Pancreas (tissue), 10 donors: ENCODE results near the gene CEACAM3. TPM values are rescaled to one million over a fixed set of nuclear protein-coding genes. Genes with fewer than 3 reads are reported as not detected.
"Not testable (repeated sequence)": the region's sequence is repeated elsewhere in the genome, so short reads cannot be mapped to it uniquely, and the experiment has no call there.

Source experiments
- ATAC-seq, 4 donors: fragments of 200-7000 bp; cut with Tn5 transposase; one replicate each; pipeline versions ENCODE4 v1.8.0 to v1.9.1; 2020; ENCODE audit warnings: mild to moderate bottlenecking in 4 of 4, moderate library complexity in 4 of 4
- DNase-seq, 6 donors: peaks; one replicate each; pipeline ENCODE4 v3.0.0-alpha.2; 2020
- FAIRE-seq: peaks from 2 replicates; lab custom pipeline; 2012; peaks lifted over from hg19 to GRCh38; lab: Jason Lieb, UNC
- H3K27ac ChIP-seq, 4 donors: fragments of 200-600 bp; sonication (generic); 1 replicate in 3 of 4; 2 replicates in 1 of 4; pipeline versions ENCODE4 v1.5.0 to v1.8.0; 2020
- H3K27me3 ChIP-seq, 4 donors: fragments of 200-600 bp; one replicate each; pipeline ENCODE4 v1.8.0; 2021
- H3K36me3 ChIP-seq, 3 donors: fragments of 200-600 bp; sonication (generic) in 1 of 3; one replicate each; pipeline versions ENCODE4 v1.5.0 to v1.8.0; 2020 to 2021
- H3K4me1 ChIP-seq, 3 donors: fragments of 200-600 bp; one replicate each; pipeline ENCODE4 v1.8.0; 2021
- H3K4me3 ChIP-seq, 4 donors: fragments of 200-600 bp; sonication (generic) in 2 of 4; one replicate each; pipeline versions ENCODE4 v1.5.0 to v1.8.0; 2020 to 2021
- H3K9me3 ChIP-seq, 4 donors: fragments of 200-600 bp; one replicate each; pipeline ENCODE4 v1.8.0; 2021
- CTCF ChIP-seq, 4 donors: fragments of 200-600 bp; sonication (generic) in 3 of 4; IDR thresholded peaks; one replicate each; pipeline versions ENCODE4 v1.5.0 to v1.8.0; 2021; ENCODE audit warnings: antibody characterized with exemption in 4 of 4
- WGBS, 2 donors: extraction: QIAGEN DNeasy Blood & Tissue Kit; methylation state at CpG; one replicate each; pipeline ENCODE4 v1.1.7; 2013; 5-methylcytosine and 5-hydroxymethylcytosine counted together
- intact Hi-C, 3 donors: fragments of 100-400 bp; cut with DNase I; formaldehyde crosslinking; loops; one replicate each; pipeline versions ENCODE4 v1.11.1 to v1.14.2; 2022
- polyA plus RNA-seq, 2 donors: library from polyadenylated mRNA; stranded (reverse); fragments of 200-250 nt; gene quantifications; one replicate each; pipeline ENCODE4 v1.2.3, GENCODE V29; 2013
- total RNA-seq, 6 donors: library from RNA; stranded (reverse); fragmentation: NEBNext Ultra II Directional in 4 of 6; extraction: Animal tissue kit (Norgen Biotek cat#: 25700) in 4 of 6; gene quantifications; one replicate each; pipeline versions ENCODE4 v1.2.1 to v1.2.4, GENCODE V29; 2021 to 2023
- donor health status: healthy with polysubstance abuse.
- donor health status: DM: no; HTN: no; CAD: no; lungs with moderate emphysema.
- donor health status: DM: no; HTN: no; CAD: no.
- donor health status: control.
- donor health status: control.
- donor health status: Bipolar disorder and iron deficiency.
- donor health status: DM: yes; HTN: yes; CAD: no.
- donor health status: DM: no; HTN: no; CAD: no.
- donor health status: DM: no; HTN: no; CAD: no.
- donor health status: DM: yes; HTN: yes; CAD: no.

The CEACAM3 gene
- total and polyA plus RNA-seq, 8 donors: 0.41 to 0.61 TPM; not detected in 6

- Histone ChIP-seq H3K9me3 (no peaks in the 10 kb centered on the region), H3K36me3 (no peaks in the 10 kb centered on the region), H3K27ac (no peak overlapping the region), H3K4me3 (no peak overlapping the region), H3K4me1 (peaks cover 0 to 7% (median 0%) of the 10 kb centered on the region in 3 donors), H3K27me3 (peaks cover 0 to 9% (median 1%) of the 10 kb centered on the region in 4 donors)
- ATAC-seq (no peak), FAIRE-seq (no peak), DNase-seq (no peak)
- 58 to 62% methylated on average over 3 of the region's 3 CpGs for WGBS, 2 donors
- TF ChIP-seq CTCF (IDR thresholded peaks at IDR 0.05): no peak
- intact Hi-C loops: no loop called here
Measured at GRCh38 chr19:41784312-41784711, 12.1 kb upstream of the CEACAM3 start.

GRCh38 chr19:41784743-41785142, 11.6 kb upstream of the CEACAM3 start:
- DNase-seq (no peak), ATAC-seq (no peak), FAIRE-seq (no peak)
- intact Hi-C loops: no loop called here
- Histone ChIP-seq H3K4me1 (peaks cover 0 to 7% (median 0%) of the 10 kb centered on the region in 3 donors), H3K9me3 (no peaks in the 10 kb centered on the region), H3K4me3 (no peak overlapping the region), H3K27me3 (peaks cover 0 to 9% (median 1%) of the 10 kb centered on the region in 4 donors), H3K36me3 (no peaks in the 10 kb centered on the region), H3K27ac (no peak overlapping the region)
- TF ChIP-seq CTCF (IDR thresholded peaks at IDR 0.05): no peak
- 30 to 40% methylated on average over 4 of the region's 4 CpGs for WGBS, 2 donors

- no peak overlapping the region for H3K27ac ChIP-seq
- H3K27me3 ChIP-seq: peaks cover 0 to 9% (median 1%) of the 10 kb centered on the region in 4 donors
- H3K4me3 ChIP-seq: no peak overlapping the region
- no peaks in the 10 kb centered on the region for H3K36me3 ChIP-seq
- peak in 5 of 6 donors; percentile 38 to 64 (median 45) for DNase-seq
- 2% methylated on average over 10 of the region's 10 CpGs for WGBS, 2 donors
- intact Hi-C loops: no loop called here
- no peak for FAIRE-seq
- TF ChIP-seq CTCF (IDR thresholded peaks at IDR 0.05): peak; percentile 56 to 73 (median 62)
- peaks cover 0 to 7% (median 0%) of the 10 kb centered on the region in 3 donors for H3K4me1 ChIP-seq
- H3K9me3 ChIP-seq: no peaks in the 10 kb centered on the region
- peak; percentile 82 to 96 (median 96) for ATAC-seq
Measured at GRCh38 chr19:41785653-41786052, 10.7 kb upstream of the CEACAM3 start.

- peaks cover 0 to 8% (median under 1%) of the 10 kb centered on the region in 4 donors for H3K27me3 ChIP-seq
- no peak overlapping the region for H3K4me3 ChIP-seq
- H3K36me3 ChIP-seq: no peaks in the 10 kb centered on the region
- no peak for FAIRE-seq
- peaks cover 0 to 7% (median 0%) of the 10 kb centered on the region in 3 donors for H3K4me1 ChIP-seq
- intact Hi-C loops: no loop called here
- no peak for DNase-seq
- no peaks in the 10 kb centered on the region for H3K9me3 ChIP-seq
- ATAC-seq: no peak
- no peak overlapping the region for H3K27ac ChIP-seq
- 33 to 45% methylated on average over 7 of the region's 7 CpGs for WGBS, 2 donors
- no peak for TF ChIP-seq CTCF (IDR thresholded peaks at IDR 0.05)
Measured at GRCh38 chr19:41787055-41787454, 9.3 kb upstream of the CEACAM3 start.

- H3K36me3 ChIP-seq, H3K9me3 ChIP-seq, H3K4me1 ChIP-seq, DNase-seq, intact Hi-C loops, H3K4me3 ChIP-seq, H3K27me3 ChIP-seq, FAIRE-seq, H3K27ac ChIP-seq: not testable (repeated sequence)
- WGBS, 2 donors: no CpG with 5 or more reads among the region's 1 CpG
- peak in 2 of 4 donors; percentile 32 to 54 for ATAC-seq
Measured at GRCh38 chr19:41788518-41788917, 7.9 kb upstream of the CEACAM3 start.

GRCh38 chr19:41789053-41789452, 7.3 kb upstream of the CEACAM3 start:
- not testable (repeated sequence) for H3K27ac ChIP-seq

More at GRCh38 chr19:41789053-41789452, 7.3 kb upstream of the CEACAM3 start:
- H3K36me3 ChIP-seq, intact Hi-C loops, FAIRE-seq, H3K4me3 ChIP-seq, H3K9me3 ChIP-seq, H3K27me3 ChIP-seq, DNase-seq, H3K4me1 ChIP-seq: not testable (repeated sequence)
- ATAC-seq: peak in 1 of 4 donors; percentile 27
- WGBS, 2 donors: 41 to 51% methylated on average over 3 of the region's 5 CpGs
